Endothelial cell of umbilical vein (primary cell): ENCODE results near the gene KIAA1217. TPM values are rescaled to one million over a fixed set of nuclear protein-coding genes. Genes with fewer than 3 reads are reported as not detected.

Experiments used
- BruUV-seq: library from RNA; stranded (reverse); fragments of 400-500 nt; replicated peaks from 2 replicates; lab custom pipeline; 2021; lab: Mats Ljungman, UMichigan
- CTCF ChIA-PET: fragments of 300-600, 350-600 bp; sonication (Branson Sonifier 250); formaldehyde crosslinking; loops from one replicate; lab custom pipeline; 2021; ENCODE audit warnings: antibody characterized with exemption, inconsistent platforms; lab: Charles Lee
- POLR2A ChIA-PET: fragments of 300-600, 350-600 bp; sonication (Branson Sonifier 250); formaldehyde crosslinking; loops from one replicate; lab custom pipeline; 2021; ENCODE audit warnings: antibody characterized with exemption, inconsistent platforms; lab: Charles Lee
- DNase-seq: peaks from one replicate; pipeline ENCODE4 v3.0.0-alpha.2; 2011; ENCODE audit warnings: low read depth, low spot score
- FAIRE-seq: peaks from 2 replicates; lab custom pipeline; 2011; peaks lifted over from hg19 to GRCh38; lab: Jason Lieb, UNC
- H2AFZ ChIP-seq: 2 replicates; pipeline ENCODE4 v1.6.0; 2012; ENCODE audit warnings: low read depth, low read length, control low read depth, inconsistent platforms
- H3K27ac ChIP-seq: 2 replicates; pipeline ENCODE4 v1.5.1; 2011; ENCODE audit warnings: low read depth, mild to moderate bottlenecking, control low read depth, low read length, moderate library complexity; ENCODE audit not compliant: insufficient read depth
- H3K27me3 ChIP-seq, 2 experiments: 2 replicates each; pipeline versions ENCODE4 v1.6.0 to v1.6.1; 2011; ENCODE audit warnings: low read length in 2 of 2, mixed read lengths in 1 of 2; ENCODE audit not compliant: control insufficient read depth in 2 of 2, insufficient read depth in 2 of 2
- H3K36me3 ChIP-seq, 2 experiments: 2 replicates in 1 of 2; 3 replicates in 1 of 2; pipeline ENCODE4 v1.5.1; 2011; ENCODE audit warnings: low read length in 2 of 2, mild to moderate bottlenecking in 1 of 2, moderate library complexity in 1 of 2; ENCODE audit not compliant: control insufficient read depth in 2 of 2, insufficient read depth in 2 of 2; ENCODE audit errors: extremely low read depth in 1 of 2
- H3K4me1 ChIP-seq: 3 replicates; pipeline ENCODE4 v1.5.1; 2011; ENCODE audit warnings: mild to moderate bottlenecking, low read length; ENCODE audit not compliant: control insufficient read depth, insufficient read depth; ENCODE audit errors: extremely low read depth
- H3K4me2 ChIP-seq: 2 replicates; pipeline ENCODE4 v1.6.1; 2011; ENCODE audit warnings: low read length, control low read depth, mixed read lengths; ENCODE audit not compliant: insufficient read depth
- H3K4me3 ChIP-seq, 3 experiments: fragments of 200-600 bp in 1 of 3; sonication (generic), shearing (Covaris generic) in 1 of 3; replicated peaks in 1 of 3; 2 replicates each; pipeline ENCODE4 v1.5.1; 2011 to 2016; ENCODE audit warnings: control low read depth in 3 of 3, low read length in 3 of 3, mild to moderate bottlenecking in 2 of 3, inconsistent platforms in 1 of 3, low read depth in 1 of 3, moderate library complexity in 1 of 3; ENCODE audit not compliant: insufficient read depth in 1 of 3
- H3K79me2 ChIP-seq: 2 replicates; pipeline ENCODE4 v1.6.0; 2012; ENCODE audit warnings: low read length, inconsistent platforms; ENCODE audit not compliant: control insufficient read depth, insufficient read depth
- H3K9ac ChIP-seq: replicated peaks from 2 replicates; pipeline ENCODE3; 2011; ENCODE audit warnings: low read length, control low read depth; ENCODE audit not compliant: insufficient read depth; ENCODE audit errors: extremely low read depth
- H3K9me1 ChIP-seq: replicated peaks from 3 replicates; pipeline ENCODE4 v1.6.0; 2011; ENCODE audit warnings: mild to moderate bottlenecking, low read length; ENCODE audit not compliant: control insufficient read depth, insufficient read depth; ENCODE audit errors: extremely low read depth
- H3K9me3 ChIP-seq: replicated peaks from 2 replicates; pipeline ENCODE4 v1.5.1; 2012; ENCODE audit warnings: low read length, inconsistent platforms; ENCODE audit not compliant: control insufficient read depth, insufficient read depth
- H4K20me1 ChIP-seq: replicated peaks from 2 replicates; pipeline ENCODE3; 2011; ENCODE audit warnings: mild to moderate bottlenecking, low read length; ENCODE audit not compliant: control insufficient read depth, insufficient read depth; ENCODE audit errors: extremely low read depth
- CTCF ChIP-seq, 2 donors: IDR thresholded peaks; 1 replicate in 1 of 2; 2 replicates in 1 of 2; pipeline ENCODE4 v1.5.1; 2011; ENCODE audit warnings: low read length in 2 of 2, mild to moderate bottlenecking in 2 of 2, moderate library complexity in 2 of 2, control low read depth in 1 of 2, inconsistent platforms in 1 of 2, low read depth in 1 of 2; ENCODE audit not compliant: insufficient read depth in 1 of 2; ENCODE audit errors: extremely low read depth in 1 of 2
- EZH2 ChIP-seq: IDR thresholded peaks from 2 replicates; pipeline ENCODE4 v1.6.1; 2012; ENCODE audit warnings: borderline replicate concordance, low read depth, mild to moderate bottlenecking, moderate library complexity, low read length, inconsistent platforms; ENCODE audit not compliant: severe bottlenecking
- FOS ChIP-seq: IDR thresholded peaks from 2 replicates; pipeline ENCODE4 v1.6.1; 2011; ENCODE audit warnings: mild to moderate bottlenecking, low read length, moderate library complexity, borderline replicate concordance; ENCODE audit not compliant: insufficient read depth
- GATA2 ChIP-seq: IDR thresholded peaks from 2 replicates; pipeline ENCODE4 v1.7.0; 2011; ENCODE audit warnings: low read depth, mild to moderate bottlenecking, moderate library complexity, mixed read lengths, low read length; ENCODE audit not compliant: insufficient read length, insufficient read depth
- JUN ChIP-seq: IDR thresholded peaks from 2 replicates; pipeline ENCODE4 v1.6.1; 2011; ENCODE audit warnings: borderline replicate concordance, low read depth; ENCODE audit not compliant: insufficient read length, insufficient read depth
- MAX ChIP-seq: IDR thresholded peaks from 2 replicates; pipeline ENCODE4 v1.6.1; 2011; ENCODE audit not compliant: insufficient read depth, insufficient read length
- MYC ChIP-seq: IDR thresholded peaks from one replicate; pipeline ENCODE4 v1.6.1; 2011; ENCODE audit warnings: mild to moderate bottlenecking, low read depth, low read length
- POLR2A ChIP-seq: IDR thresholded peaks from 2 replicates; pipeline ENCODE4 v1.6.1; 2012; ENCODE audit warnings: low read depth, mild to moderate bottlenecking, control low read depth, low read length
- POLR2AphosphoS5 ChIP-seq: IDR thresholded peaks from 2 replicates; pipeline ENCODE4 v1.6.1; 2012; ENCODE audit warnings: low read depth, mild to moderate bottlenecking, control low read depth, low read length, moderate library complexity; ENCODE audit not compliant: insufficient read depth
- dilution Hi-C: fragments of 300-500 bp; cut with MboI; formaldehyde crosslinking; loops from one replicate; pipeline ENCODE4 v1.15.0; 2019; ENCODE audit warnings: low sequenced_read_pairs; ENCODE audit not compliant: extremely low pct_ligation_motif_present
- intact Hi-C: fragments of 100-400 bp; cut with micrococcal nuclease; formaldehyde crosslinking; loops from one replicate; pipeline ENCODE4 v1.10.0; 2022
- polyA plus RNA-seq, 4 experiments: library from polyadenylated mRNA; depleted of rRNA in 3 of 4; stranded (reverse) in 3 of 4; unstranded in 1 of 4; fragments of >200 nt; gene quantifications; 2 replicates each; pipeline versions ENCODE4 v1.2.1 to v1.2.3, GENCODE V29; 2011 to 2012; ENCODE audit warnings: missing spikeins in 1 of 4
- total RNA-seq: library from RNA; stranded (reverse); gene quantifications from 2 replicates; pipeline ENCODE4 v1.2.3, GENCODE V29; 2021

The KIAA1217 gene
- total and polyA plus RNA-seq, 2 donors (not counting 3 experiments of a cell fraction or from before 2014, with no cell fraction given) = 0.83 to 10.3 TPM

- H4K20me1 ChIP-seq = no peaks in the 10 kb centered on the region
- no TSS peak for BruUV-seq
- no peak for TF ChIP-seq FOS
- peak; percentile 36 for TF ChIP-seq JUN
- no peak overlapping the region for H3K4me2 ChIP-seq
- H3K36me3 ChIP-seq = no peaks in the 10 kb centered on the region
- no peak overlapping the region for H2AFZ ChIP-seq
- FAIRE-seq = no peak
- H3K27me3 ChIP-seq = no peaks in the 10 kb centered on the region
- no peaks in the 10 kb centered on the region for H3K79me2 ChIP-seq
- DNase-seq = peak; percentile 6
- no peaks in the 10 kb centered on the region for H3K4me1 ChIP-seq
- ChIA-PET CTCF (interaction anchor here (1.2 kb wide), 1 partner anchor 10 kb away, joined by 3 read pairs; no protein-coding TSS in a partner anchor), POLR2A (no interaction called here)
- H3K9me3 ChIP-seq = no peaks in the 10 kb centered on the region
- intact Hi-C loops (no loop called here), dilution Hi-C loops (no loop called here)
- no peak overlapping the region for H3K27ac ChIP-seq
- H3K9me1 ChIP-seq = no peaks in the 10 kb centered on the region
- no peak overlapping the region for H3K4me3 ChIP-seq
- no peak overlapping the region for H3K9ac ChIP-seq
Observed at GRCh38 chr10:24207781-24208611, 942 bp upstream of the KIAA1217 start.

- intact Hi-C loops = no loop called here
- FAIRE-seq = peak; percentile 33
- TF ChIP-seq POLR2AphosphoS5 = no peak
- TF ChIP-seq MYC = no peak
- TF ChIP-seq MAX = no peak
- TF ChIP-seq GATA2 = no peak
- no peak for TF ChIP-seq JUN
- no peak for TF ChIP-seq POLR2A
- TF ChIP-seq FOS = no peak
- TF ChIP-seq EZH2 = no peak
- TF ChIP-seq CTCF (IDR thresholded peaks at IDR 0.05; ENCODE audit: extremely low read depth in 1 of 2, insufficient read depth in 1 of 2, low read depth in 1 of 2, low read length in 2 of 2) = no peak
Observed at GRCh38 chr10:24209432-24209771, 464 bp downstream of the KIAA1217 start.

More at GRCh38 chr10:24209432-24209771, 464 bp downstream of the KIAA1217 start:
- no peak overlapping the region for H3K27ac ChIP-seq
- no peaks in the 10 kb centered on the region for H3K36me3 ChIP-seq
- H3K4me2 ChIP-seq = peak overlapping the region; percentile 80
- ChIA-PET CTCF (interaction anchor here (1.4 kb wide), 1 partner anchor 10 kb away, joined by 3 read pairs; no protein-coding TSS in a partner anchor), POLR2A (interaction anchor here (0.7 kb wide), 1 partner anchor 215 kb away, joined by 4 read pairs; no protein-coding TSS in a partner anchor)
- dilution Hi-C loops = no loop called here
- H3K4me1 ChIP-seq = no peaks in the 10 kb centered on the region
- H2AFZ ChIP-seq = peak overlapping the region; percentile 30
- TSS peak; percentile 66 for BruUV-seq
- no peak for DNase-seq
- no peaks in the 10 kb centered on the region for H4K20me1 ChIP-seq
- no peaks in the 10 kb centered on the region for H3K27me3 ChIP-seq
- no peaks in the 10 kb centered on the region for H3K9me3 ChIP-seq
- H3K9me1 ChIP-seq = no peaks in the 10 kb centered on the region
- H3K9ac ChIP-seq = peak overlapping the region; percentile 2
- peak overlapping the region in 2 of 3 experiments; percentile 2 to 33 for H3K4me3 ChIP-seq
- H3K79me2 ChIP-seq = no peaks in the 10 kb centered on the region
